Mononuclear cell (primary cell): Measurements from ENCODE around the gene MZT2B. TPM values are rescaled to one million over a fixed set of nuclear protein-coding genes. Genes with fewer than 3 reads are reported as not detected.
"Not testable (repeated sequence)": the region's sequence is repeated elsewhere in the genome, so short reads cannot be mapped to it uniquely, and the experiment has no call there.

Source experiments
- H3K27me3 ChIP-seq: 2 replicates; pipeline ENCODE4 v1.6.0; 2011; ENCODE audit warnings: low read length, control low read depth; ENCODE audit not compliant: insufficient read depth
- H3K4me1 ChIP-seq: 2 replicates; pipeline ENCODE4 v1.5.1; 2011; ENCODE audit warnings: mild to moderate bottlenecking, low read length, control low read depth; ENCODE audit not compliant: insufficient read depth
- H3K4me3 ChIP-seq: 2 replicates; pipeline ENCODE4 v1.5.1; 2011; ENCODE audit warnings: mild to moderate bottlenecking, low read length, moderate library complexity
- H3K9me3 ChIP-seq: 2 replicates; pipeline ENCODE4 v1.5.1; 2011; ENCODE audit warnings: low read depth, mild to moderate bottlenecking, control low read depth, low read length
- total RNA-seq: library from RNA; depleted of rRNA; stranded (reverse); fragments of >200 nt; gene quantifications from one replicate; pipeline ENCODE4 v1.2.3, GENCODE V29; 2012

Gene MZT2B
- 73.1 TPM for total RNA-seq

GRCh38 chr2:130181880-130182682 lies at the start of gene MZT2B:
Gene MZT2B (plus strand): TSS chr2:130182262. CDS start chr2:130182283, 21 bp downstream.
- Histone ChIP-seq H3K4me3 (peak within 1 kb of the TSS; percentile 90), H3K4me1 (peaks cover 24% of the 10 kb centered on the region)
- not testable (repeated sequence) for H3K9me3 ChIP-seq, H3K27me3 ChIP-seq

- no peaks in the 10 kb centered on the region for H3K9me3 ChIP-seq
- no peaks in the 10 kb centered on the region for H3K27me3 ChIP-seq
- H3K4me1 ChIP-seq, result no peaks in the 10 kb centered on the region
- H3K4me3 ChIP-seq, result no peak overlapping the region
These were observed 46.1 kb upstream of the MZT2B start for GRCh38 chr2:130135692-130136541.

GRCh38 chr2:130136546-130136945 lies 45.5 kb upstream of the MZT2B start:
- H3K4me3 ChIP-seq, H3K9me3 ChIP-seq, H3K4me1 ChIP-seq, H3K27me3 ChIP-seq: not testable (repeated sequence)

- H3K27me3 ChIP-seq, H3K9me3 ChIP-seq, H3K4me3 ChIP-seq, H3K4me1 ChIP-seq: not testable (repeated sequence)
These were observed 44.9 kb upstream of the MZT2B start for GRCh38 chr2:130137118-130137517.

- H3K4me3 ChIP-seq, H3K4me1 ChIP-seq, H3K9me3 ChIP-seq, H3K27me3 ChIP-seq: not testable (repeated sequence)
These were observed 43.7 kb upstream of the MZT2B start for GRCh38 chr2:130138326-130138725.

- not testable (repeated sequence) for H3K27me3 ChIP-seq, H3K4me1 ChIP-seq, H3K4me3 ChIP-seq, H3K9me3 ChIP-seq
These were observed 43.2 kb upstream of the MZT2B start for GRCh38 chr2:130138841-130139251.

GRCh38 chr2:130139331-130140280 lies 42.5 kb upstream of the MZT2B start:
- not testable (repeated sequence) for H3K27me3 ChIP-seq, H3K9me3 ChIP-seq, H3K4me1 ChIP-seq, H3K4me3 ChIP-seq

GRCh38 chr2:130140516-130140915 lies 41.5 kb upstream of the MZT2B start:
- H3K4me1 ChIP-seq, H3K4me3 ChIP-seq, H3K27me3 ChIP-seq, H3K9me3 ChIP-seq: not testable (repeated sequence)

- H3K4me3 ChIP-seq, H3K9me3 ChIP-seq, H3K4me1 ChIP-seq, H3K27me3 ChIP-seq: not testable (repeated sequence)
These were observed 41.1 kb upstream of the MZT2B start for GRCh38 chr2:130141002-130141401.

GRCh38 chr2:130141645-130142370 lies 40.3 kb upstream of the MZT2B start:
- not testable (repeated sequence) for H3K4me1 ChIP-seq, H3K9me3 ChIP-seq

GRCh38 chr2:130142396-130143265 lies 39.4 kb upstream of the MZT2B start:
- H3K9me3 ChIP-seq, result not testable (repeated sequence)

More at GRCh38 chr2:130141645-130142370, 40.3 kb upstream of the MZT2B start:
- H3K27me3 ChIP-seq, H3K4me3 ChIP-seq: not testable (repeated sequence)

GRCh38 chr2:130143266-130144039 lies 38.6 kb upstream of the MZT2B start:
- H3K4me3 ChIP-seq, H3K27me3 ChIP-seq, H3K9me3 ChIP-seq, H3K4me1 ChIP-seq: not testable (repeated sequence)

More at GRCh38 chr2:130142396-130143265, 39.4 kb upstream of the MZT2B start:
- not testable (repeated sequence) for H3K27me3 ChIP-seq, H3K4me3 ChIP-seq, H3K4me1 ChIP-seq

- H3K4me3 ChIP-seq, H3K4me1 ChIP-seq, H3K27me3 ChIP-seq, H3K9me3 ChIP-seq: not testable (repeated sequence)
These were observed 37.1 kb upstream of the MZT2B start, which contains the start of gene CCDC74B for GRCh38 chr2:130145006-130145414. Gene CCDC74B (minus strand): TSS chr2:130145112. CDS start chr2:130144996, 116 bp downstream.
